GM21447 (cell line): ENCODE measurements around the gene DDX24.
A peak's percentile ranks its signal among the peaks of the same experiment; 100 is the strongest.
"Not testable (repeated sequence)": the region's sequence is repeated elsewhere in the genome, so short reads cannot be mapped to it uniquely, and the experiment has no call there.

ENCODE experiments used
- ATAC-seq: cut with Tn5 transposase; IDR thresholded peaks from one replicate; pipeline ENCODE4 v1.9.1; 2021; ENCODE audit not compliant: unreplicated experiment

DDX24 gene

GRCh38 chr14:94081386-94081820 lies 401 bp upstream of the DDX24 start:
- peak; percentile 26 for ATAC-seq

- ATAC-seq, result no peak
Measured at GRCh38 chr14:94079891-94080620, 946 bp downstream of the DDX24 start.

- no peak for ATAC-seq
Measured at GRCh38 chr14:94077823-94078222, 3.2 kb downstream of the DDX24 start.

DNA sequence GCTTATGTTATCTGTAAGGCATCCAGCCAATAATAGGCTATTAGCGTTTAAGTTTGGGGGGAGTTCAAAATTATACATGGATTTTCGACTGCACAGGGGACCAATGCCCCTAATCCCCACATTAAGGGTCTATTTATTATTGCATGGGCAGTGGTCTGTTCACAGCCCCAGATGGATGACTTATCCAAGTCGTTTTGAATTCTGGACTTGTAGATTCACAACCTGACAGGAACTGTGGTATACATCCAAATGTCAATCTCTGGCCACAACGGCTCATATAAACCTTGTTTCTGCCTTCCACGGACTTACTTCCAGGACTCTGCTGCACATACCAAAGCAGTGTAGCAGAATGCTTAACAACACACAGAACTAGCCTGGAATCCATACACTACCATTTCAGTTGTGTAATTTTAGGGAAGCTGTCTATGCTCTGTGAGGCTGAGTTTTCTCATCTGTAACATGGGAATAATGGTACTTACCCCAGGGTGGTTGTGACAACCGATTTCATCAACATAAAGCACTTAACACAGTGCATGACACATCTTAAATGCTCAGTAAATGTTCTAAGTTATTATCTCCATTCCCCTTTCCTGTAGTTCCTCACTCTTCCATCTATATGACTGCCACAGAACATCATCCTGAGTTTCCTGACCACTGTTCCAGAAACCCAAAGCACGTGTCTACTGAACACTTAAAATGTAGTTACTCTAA lies 3.7 kb downstream of the DDX24 start:
- no peak for ATAC-seq

DNA sequence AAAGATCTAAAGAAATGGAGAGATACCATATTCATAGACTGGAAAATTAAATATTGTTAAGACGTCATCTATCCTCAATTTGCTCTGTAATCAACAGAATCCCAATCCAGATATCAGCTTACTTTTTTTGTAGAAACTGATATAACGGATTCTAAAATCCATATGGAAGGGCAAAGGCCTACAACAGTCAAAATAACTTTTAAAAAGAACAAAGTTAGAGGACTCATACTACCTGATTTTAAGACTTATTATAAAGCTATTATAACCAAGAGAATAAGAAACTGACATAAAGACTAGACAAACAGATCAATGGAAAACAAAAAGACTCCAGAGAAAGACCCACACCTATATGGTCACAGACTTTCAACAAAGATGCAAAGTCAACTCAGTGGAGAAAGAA lies 6.0 kb downstream of the DDX24 start:
- no peak for ATAC-seq

- no peak for ATAC-seq
Measured at GRCh38 chr14:94074534-94074933, 6.5 kb downstream of the DDX24 start.

- ATAC-seq, result not testable (repeated sequence)
Measured at GRCh38 chr14:94072076-94072475, 8.9 kb downstream of the DDX24 start.

- no peak for ATAC-seq
Measured at GRCh38 chr14:94066089-94066676, 14.8 kb downstream of the DDX24 start.

- no peak for ATAC-seq
Measured at GRCh38 chr14:94062344-94062940, 18.6 kb downstream of the DDX24 start.

DNA sequence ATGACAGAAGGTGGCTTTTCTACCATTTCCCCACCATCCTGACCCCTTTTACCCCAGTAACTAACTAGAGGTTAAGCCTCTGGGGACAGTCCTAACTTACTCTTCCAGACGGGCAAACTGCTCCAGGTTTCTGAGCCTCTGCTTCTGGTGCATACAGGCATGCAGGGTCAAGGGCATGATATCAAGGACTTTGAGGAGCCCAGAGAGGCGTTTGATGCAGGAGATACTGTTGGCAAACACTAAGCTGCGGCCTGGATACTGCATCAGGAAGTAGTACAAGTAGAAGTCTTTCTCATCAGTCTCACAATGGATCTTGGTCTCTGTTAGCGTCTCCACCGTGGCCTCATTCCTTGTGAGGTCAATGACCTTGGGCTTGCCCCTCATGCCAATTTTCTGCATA lies 21.0 kb downstream of the DDX24 start:
- ATAC-seq, result no peak

DNA sequence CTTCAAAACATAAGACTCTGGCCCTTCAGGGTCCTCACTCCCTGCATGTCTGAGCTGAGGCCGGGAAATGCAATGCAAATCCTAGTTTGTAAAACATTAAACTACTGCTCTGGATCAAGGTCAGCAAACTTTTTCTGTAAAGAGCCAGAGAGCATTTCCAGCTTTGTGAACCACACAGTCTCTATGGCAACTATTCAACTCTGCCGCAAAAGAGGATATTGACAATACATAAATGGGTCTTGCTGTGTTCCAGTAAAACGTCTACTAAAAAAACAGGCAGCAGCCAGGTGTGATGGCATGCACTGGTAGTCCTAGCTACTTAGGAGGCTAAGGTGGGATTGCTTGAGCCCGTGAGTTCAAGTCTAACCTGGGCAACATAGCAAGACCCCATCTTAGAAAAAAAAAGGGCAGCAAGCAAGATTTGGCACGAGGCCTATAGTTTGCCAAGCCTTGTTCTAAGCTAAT lies 22.3 kb downstream of the DDX24 start:
- no peak for ATAC-seq

DNA sequence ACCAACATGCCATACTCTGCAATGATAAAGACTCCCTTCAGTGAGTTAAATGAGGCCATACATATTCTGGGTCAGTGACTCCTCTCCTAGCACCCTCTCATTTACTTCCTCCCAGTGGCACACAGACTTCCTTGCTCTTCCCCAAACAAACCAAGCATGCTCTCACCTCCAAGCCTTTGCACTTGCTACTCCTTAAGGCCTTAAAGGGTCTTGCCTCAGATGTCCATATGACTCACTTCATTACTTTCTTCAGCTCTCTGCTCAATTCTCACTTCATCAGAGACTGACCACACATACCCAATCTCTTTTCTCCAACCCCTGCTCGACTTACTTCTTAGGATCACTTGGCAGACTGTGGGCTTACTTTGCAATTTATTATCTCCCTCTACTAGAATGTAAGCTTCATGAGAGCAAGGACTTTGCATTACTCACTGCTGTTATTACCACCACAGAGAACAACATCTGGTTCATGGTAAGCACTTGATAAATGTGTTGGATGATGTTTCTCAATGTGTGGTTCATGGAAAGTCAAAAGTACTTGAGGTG lies 22.8 kb downstream of the DDX24 start:
- ATAC-seq, result no peak

DNA sequence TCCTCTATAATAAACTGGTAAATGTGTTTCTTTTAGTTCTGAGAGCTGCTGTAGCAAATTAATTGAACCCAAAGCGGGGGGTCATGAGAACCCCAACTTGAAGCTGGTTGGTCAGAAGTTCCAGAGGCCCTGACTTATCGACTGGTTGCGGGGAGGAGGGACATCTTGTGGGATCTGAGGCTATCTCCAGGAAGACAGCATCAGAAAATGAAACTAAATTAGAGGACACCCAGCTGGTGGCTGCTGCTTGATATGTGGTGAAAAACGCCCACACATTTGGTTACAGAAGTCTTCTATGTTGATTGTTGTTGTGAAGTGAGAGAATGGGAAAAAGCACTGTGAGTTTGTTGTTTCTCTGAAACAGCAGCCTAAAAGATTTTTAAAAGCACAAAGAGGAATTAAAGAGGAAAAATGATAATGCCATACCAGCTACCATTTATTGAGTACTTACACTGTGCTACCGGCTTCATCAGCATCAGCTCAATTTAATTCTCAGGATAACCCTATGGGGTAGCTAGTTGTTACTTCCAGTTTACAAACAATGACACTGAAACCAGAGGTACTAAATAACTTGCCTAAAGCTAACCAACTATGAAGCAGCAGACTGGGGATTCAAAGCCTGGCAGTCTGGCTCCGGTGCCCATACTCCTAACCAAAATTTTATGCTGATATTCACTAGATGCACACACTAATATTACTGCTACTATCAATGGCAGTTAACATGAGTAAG lies 24.3 kb downstream of the DDX24 start:
- peak; percentile 75 for ATAC-seq

- ATAC-seq, result no peak
Measured at GRCh38 chr14:94054936-94055335, 26.1 kb downstream of the DDX24 start.

GRCh38 chr14:94054401-94054800 lies 26.6 kb downstream of the DDX24 start:
- ATAC-seq, result no peak

- ATAC-seq, result no peak
Measured at GRCh38 chr14:94052662-94053061, 28.3 kb downstream of the DDX24 start.

DNA sequence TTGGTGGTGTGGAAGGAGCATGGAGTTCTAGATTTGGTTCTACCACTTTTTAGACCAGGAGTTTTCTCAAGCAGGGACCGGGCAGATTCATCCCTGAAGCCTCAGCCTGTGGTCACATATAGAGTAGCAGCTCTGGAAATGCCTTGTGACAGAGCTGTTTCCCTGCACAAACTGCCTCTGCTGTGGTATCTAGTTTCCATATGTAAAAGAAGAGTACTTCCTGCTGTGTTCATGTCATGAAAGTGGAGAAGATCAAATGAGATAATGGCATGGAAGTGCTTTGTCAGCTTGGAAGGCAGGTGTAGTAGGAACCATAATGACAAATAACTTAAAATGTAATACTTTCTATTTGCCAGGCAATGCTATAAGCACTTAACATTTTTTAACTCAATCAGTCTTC lies 28.8 kb downstream of the DDX24 start:
- ATAC-seq, result no peak

DNA sequence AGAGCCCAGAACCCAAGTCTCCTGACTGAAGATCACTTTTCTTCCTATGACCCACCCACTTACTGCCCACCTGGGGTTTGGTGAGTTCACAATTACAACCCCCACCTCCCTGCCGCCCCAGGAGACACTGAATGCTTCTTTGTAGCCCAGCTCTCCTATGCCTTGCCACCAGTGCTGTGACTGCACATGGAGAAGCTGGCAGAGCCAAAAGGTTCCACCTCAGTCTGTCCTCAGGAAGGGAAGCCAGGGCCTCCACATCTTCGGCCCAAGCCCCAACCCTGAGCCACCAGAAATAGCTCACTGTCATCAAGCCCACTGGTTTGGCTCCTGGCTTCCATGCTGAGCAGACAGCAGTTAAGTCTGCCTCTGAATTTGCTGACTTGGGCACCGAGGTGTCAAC lies 29.2 kb downstream of the DDX24 start:
- ATAC-seq, result no peak

DNA sequence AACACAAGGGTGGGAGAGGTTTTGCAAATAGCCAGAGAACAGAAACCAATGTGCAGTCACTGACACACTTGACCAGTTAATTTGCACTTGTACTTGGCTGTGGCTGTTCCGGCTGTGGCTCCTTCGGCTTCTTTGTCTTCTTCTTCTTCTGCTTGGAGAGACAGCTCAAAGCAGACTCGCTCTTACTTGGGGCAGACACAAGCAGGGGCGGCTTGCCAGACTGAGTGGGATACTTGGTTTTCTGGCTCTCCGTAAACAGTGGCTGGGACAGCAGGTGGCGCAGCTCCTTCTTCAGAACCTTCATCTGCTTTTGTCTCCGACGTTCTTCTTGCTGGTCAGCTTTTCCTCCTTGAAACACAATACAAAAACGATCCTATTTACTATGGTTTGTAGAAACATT lies 29.9 kb downstream of the DDX24 start:
- ATAC-seq, result no peak

- ATAC-seq, result no peak
Measured at GRCh38 chr14:94050231-94050880, 30.6 kb downstream of the DDX24 start.
